OCI-LY7 (cell line): Measurements from ENCODE around the gene SLC20A1. TPM values are rescaled to one million over a fixed set of nuclear protein-coding genes. Genes with fewer than 3 reads are reported as not detected.

Experiments used
- BruUV-seq: library from RNA; stranded (reverse); fragments of 400-500 nt; replicated peaks from 2 replicates; lab custom pipeline; 2021; lab: Mats Ljungman, UMichigan
- CTCF ChIA-PET: fragments of 300-600 bp; sonication (Branson Sonifier 250); formaldehyde crosslinking; loops from one replicate; lab custom pipeline; 2022; ENCODE audit warnings: antibody characterized with exemption; ENCODE audit not compliant: unreplicated experiment; lab: Charles Lee
- POLR2A ChIA-PET: fragments of 300-600 bp; sonication (Branson Sonifier 250); formaldehyde crosslinking; loops from one replicate; lab custom pipeline; 2022; ENCODE audit warnings: antibody characterized with exemption; lab: Charles Lee
- DNase-seq: peaks from one replicate; pipeline ENCODE4 v3.0.0-alpha.2; 2015; ENCODE audit warnings: low spot score
- H2AFZ ChIP-seq: fragments of 200-600 bp; sonication (generic), shearing (Covaris generic); 2 replicates; pipeline ENCODE4 v1.6.1; 2014; ENCODE audit warnings: mild to moderate bottlenecking, antibody characterized with exemption, low read length, moderate library complexity
- H3K27ac ChIP-seq: fragments of 200-600 bp; sonication (generic); 2 replicates; pipeline ENCODE4 v1.5.1; 2014; ENCODE audit warnings: mixed run types, low read depth, mild to moderate bottlenecking, moderate library complexity, low read length, inconsistent platforms; ENCODE audit not compliant: poor library complexity, severe bottlenecking
- H3K36me3 ChIP-seq: fragments of 200-600 bp; sonication (generic); 2 replicates; pipeline ENCODE4 v1.6.1; 2014; ENCODE audit warnings: mild to moderate bottlenecking, antibody characterized with exemption, low read length, moderate library complexity, mixed read lengths; ENCODE audit not compliant: insufficient read depth
- H3K4me1 ChIP-seq: fragments of 200-600 bp; sonication (generic); 2 replicates; pipeline ENCODE4 v1.5.1; 2014; ENCODE audit warnings: mild to moderate bottlenecking, low read length; ENCODE audit not compliant: insufficient read depth, poor library complexity, severe bottlenecking
- H3K4me2 ChIP-seq: fragments of 200-600 bp; sonication (generic); 2 replicates; pipeline ENCODE4 v1.6.1; 2014; ENCODE audit warnings: mild to moderate bottlenecking, low read length
- H3K4me3 ChIP-seq: fragments of 200-600 bp; sonication (generic); 2 replicates; pipeline ENCODE4 v1.5.1; 2014; ENCODE audit warnings: mild to moderate bottlenecking, low read depth, low read length; ENCODE audit not compliant: poor library complexity, severe bottlenecking
- H3K79me2 ChIP-seq: fragments of 200-600 bp; sonication (generic); 2 replicates; pipeline ENCODE4 v1.6.1; 2016; ENCODE audit warnings: low read depth, mild to moderate bottlenecking, low read length, moderate library complexity, mixed read lengths; ENCODE audit not compliant: insufficient read depth
- H3K9me2 ChIP-seq: fragments of 200-600 bp; sonication (generic); 2 replicates; pipeline ENCODE4 v1.6.1; 2016; ENCODE audit warnings: mild to moderate bottlenecking, low read length, mixed read lengths; ENCODE audit not compliant: insufficient read depth
- H3K9me3 ChIP-seq: fragments of 200-600 bp; sonication (generic); 2 replicates; pipeline ENCODE4 v1.6.1; 2014; ENCODE audit warnings: mild to moderate bottlenecking, mixed run types, low read length, mixed read lengths
- H4K20me1 ChIP-seq: fragments of 200-600 bp; sonication (generic); 2 replicates; pipeline ENCODE4 v1.6.1; 2014; ENCODE audit warnings: mild to moderate bottlenecking, antibody characterized with exemption, low read length, moderate library complexity, mixed read lengths; ENCODE audit not compliant: insufficient read depth
- EZH2phosphoT487 ChIP-seq: fragments of 200-600 bp; sonication (generic); IDR thresholded peaks from 2 replicates; pipeline ENCODE4 v1.6.1; 2018; ENCODE audit warnings: low read depth, borderline replicate concordance, mild to moderate bottlenecking, mixed run types, antibody characterized with exemption, low read length, moderate library complexity, mixed read lengths
- intact Hi-C: fragments of 100-400 bp; cut with micrococcal nuclease; formaldehyde crosslinking; loops from one replicate; pipeline ENCODE4 v1.10.0; 2022; ENCODE audit not compliant: unreplicated experiment
- total RNA-seq, 2 experiments: library from RNA; depleted of rRNA in 1 of 2; stranded (reverse); fragments of >200 nt in 1 of 2; shearing (Covaris generic) in 1 of 2; gene quantifications; 2 replicates each; pipeline ENCODE4 v1.2.3, GENCODE V29; 2014 to 2022
- TF ChIP-seq, protein P1 (sequence below): fragments of 200-600 bp; sonication (generic); conservative IDR thresholded peaks from 2 replicates; pipeline ENCODE4 v1.5.1; 2014; ENCODE audit warnings: mild to moderate bottlenecking, antibody characterized with exemption, low read length, moderate library complexity, mixed read lengths

SLC20A1 gene
- total RNA-seq, 2 experiments from 2014 or later, result 64.8 to 89.5 TPM

DNA sequence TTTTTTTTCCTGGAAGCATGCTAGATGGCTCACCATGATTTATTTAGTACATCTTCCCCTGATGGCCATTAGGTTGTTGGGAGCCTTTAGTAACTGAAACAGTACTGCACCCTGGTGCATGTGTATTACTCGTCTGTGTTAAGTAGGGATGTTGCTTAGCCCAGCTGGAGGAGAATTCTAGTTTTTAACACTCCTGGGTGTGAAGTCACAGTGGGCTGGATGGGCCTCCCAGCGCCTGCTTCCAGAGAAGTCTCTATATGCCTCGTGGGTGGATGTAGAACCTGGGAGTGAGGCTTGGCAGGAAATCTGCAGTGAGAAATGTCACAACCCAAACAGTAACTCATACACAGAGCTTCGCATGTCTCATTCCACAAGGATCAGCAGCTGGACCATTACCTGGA is 46.1 kb downstream of the SLC20A1 start:
- DNase-seq, result no peak
- H3K9me3 ChIP-seq, result no peaks in the 10 kb centered on the region
- H3K36me3 ChIP-seq, result no peaks in the 10 kb centered on the region
- POLR2A ChIA-PET, result interaction anchor here (0.6 to 1.5 kb wide), 3 partner anchors 15 to 63 kb away, joined by 3 to 5 read pairs (median 4); no protein-coding TSS in a partner anchor
- no peak overlapping the region for H3K27ac ChIP-seq
- H3K79me2 ChIP-seq, result no peaks in the 10 kb centered on the region
- no peak overlapping the region for H3K4me2 ChIP-seq
- peaks cover 4% of the 10 kb centered on the region for H3K4me1 ChIP-seq
- CTCF ChIA-PET, result interaction anchor here (0.7 kb wide), 1 partner anchor 45 kb away, joined by 3 read pairs; no protein-coding TSS in a partner anchor
- H2AFZ ChIP-seq, result no peak overlapping the region
- TF ChIP-seq EZH2phosphoT487, result no peak
- TF ChIP-seq, protein P1, sequence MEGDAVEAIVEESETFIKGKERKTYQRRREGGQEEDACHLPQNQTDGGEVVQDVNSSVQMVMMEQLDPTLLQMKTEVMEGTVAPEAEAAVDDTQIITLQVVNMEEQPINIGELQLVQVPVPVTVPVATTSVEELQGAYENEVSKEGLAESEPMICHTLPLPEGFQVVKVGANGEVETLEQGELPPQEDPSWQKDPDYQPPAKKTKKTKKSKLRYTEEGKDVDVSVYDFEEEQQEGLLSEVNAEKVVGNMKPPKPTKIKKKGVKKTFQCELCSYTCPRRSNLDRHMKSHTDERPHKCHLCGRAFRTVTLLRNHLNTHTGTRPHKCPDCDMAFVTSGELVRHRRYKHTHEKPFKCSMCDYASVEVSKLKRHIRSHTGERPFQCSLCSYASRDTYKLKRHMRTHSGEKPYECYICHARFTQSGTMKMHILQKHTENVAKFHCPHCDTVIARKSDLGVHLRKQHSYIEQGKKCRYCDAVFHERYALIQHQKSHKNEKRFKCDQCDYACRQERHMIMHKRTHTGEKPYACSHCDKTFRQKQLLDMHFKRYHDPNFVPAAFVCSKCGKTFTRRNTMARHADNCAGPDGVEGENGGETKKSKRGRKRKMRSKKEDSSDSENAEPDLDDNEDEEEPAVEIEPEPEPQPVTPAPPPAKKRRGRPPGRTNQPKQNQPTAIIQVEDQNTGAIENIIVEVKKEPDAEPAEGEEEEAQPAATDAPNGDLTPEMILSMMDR, result no peak
- no TSS peak for BruUV-seq
- H3K4me3 ChIP-seq, result no peak overlapping the region
- H3K9me2 ChIP-seq, result no peaks in the 10 kb centered on the region
- intact Hi-C loops, result loop anchor here (1.0 to 5.0 kb wide), 3 partner anchors 35 to 66 kb away; no protein-coding TSS in a partner anchor
- H4K20me1 ChIP-seq, result no peaks in the 10 kb centered on the region

DNA sequence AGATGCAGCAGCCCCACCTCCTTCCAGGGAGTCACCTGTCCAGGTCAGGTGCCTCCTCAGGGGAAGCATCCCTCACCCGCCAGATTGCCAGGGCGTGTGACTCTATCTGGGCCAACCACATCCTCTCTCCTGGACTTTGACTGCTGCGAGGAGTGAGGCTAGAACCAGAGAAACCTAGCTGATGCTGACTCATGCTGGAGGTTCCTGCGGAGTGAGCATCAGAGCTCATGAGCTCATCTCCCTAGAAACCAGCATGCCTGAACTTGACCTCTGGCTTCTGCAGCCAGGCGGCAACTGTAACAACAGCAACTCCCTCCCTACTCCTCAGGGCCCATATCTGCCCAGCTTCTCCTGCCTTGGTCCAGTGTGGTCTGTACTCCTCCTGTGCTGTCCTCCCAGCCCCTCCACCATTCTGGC is 46.8 kb downstream of the SLC20A1 start:
- no peaks in the 10 kb centered on the region for H4K20me1 ChIP-seq
- H3K79me2 ChIP-seq, result no peaks in the 10 kb centered on the region
- H3K36me3 ChIP-seq, result no peaks in the 10 kb centered on the region
- H3K27ac ChIP-seq, result no peak overlapping the region
- peak; percentile 22 for DNase-seq
- no peaks in the 10 kb centered on the region for H3K9me2 ChIP-seq
- H3K4me1 ChIP-seq, result peaks cover 4% of the 10 kb centered on the region
- H2AFZ ChIP-seq, result no peak overlapping the region
- TF ChIP-seq, protein P1, result no peak
- TF ChIP-seq EZH2phosphoT487, result no peak
- ChIA-PET POLR2A (interaction anchor here (0.6 to 1.5 kb wide), 4 partner anchors 16 to 67 kb away, joined by 3 to 5 read pairs (median 4); no protein-coding TSS in a partner anchor), CTCF (interaction anchor here (0.7 kb wide), 1 partner anchor 46 kb away, joined by 3 read pairs; no protein-coding TSS in a partner anchor)
- no peak overlapping the region for H3K4me2 ChIP-seq
- no TSS peak for BruUV-seq
- no peaks in the 10 kb centered on the region for H3K9me3 ChIP-seq
- intact Hi-C loops, result loop anchor here (5.0 kb wide), 1 partner anchor 35 kb away; no protein-coding TSS in a partner anchor
- H3K4me3 ChIP-seq, result no peak overlapping the region

DNA sequence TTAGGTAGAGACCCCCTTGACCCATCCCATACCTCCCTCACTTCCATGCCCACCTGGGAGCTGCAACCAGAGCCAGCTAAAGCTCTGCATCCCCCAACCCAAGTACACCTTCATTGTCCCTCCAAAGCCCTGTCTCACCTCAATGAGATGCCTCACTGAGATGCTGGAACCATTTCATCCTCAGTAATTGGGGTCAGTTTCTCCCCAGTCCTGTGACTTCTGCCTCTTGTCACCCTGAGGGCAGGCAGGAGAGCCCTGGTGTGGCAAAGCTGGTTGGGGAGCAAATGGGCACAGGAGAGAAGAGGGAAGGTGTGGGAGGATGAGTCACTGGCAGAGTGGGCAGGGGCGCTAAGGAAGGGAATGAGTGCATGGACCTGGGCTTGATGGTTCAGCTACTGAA is 47.2 kb downstream of the SLC20A1 start:
- TF ChIP-seq, protein P1, result no peak
- TF ChIP-seq EZH2phosphoT487, result no peak
- Histone ChIP-seq H3K4me2 (no peak overlapping the region), H3K4me1 (peaks cover 4% of the 10 kb centered on the region), H3K27ac (no peak overlapping the region), H3K79me2 (no peaks in the 10 kb centered on the region), H4K20me1 (no peaks in the 10 kb centered on the region), H3K9me3 (no peaks in the 10 kb centered on the region), H3K36me3 (no peaks in the 10 kb centered on the region), H2AFZ (no peak overlapping the region), H3K4me3 (no peak overlapping the region), H3K9me2 (no peaks in the 10 kb centered on the region)
- BruUV-seq, result no TSS peak
- intact Hi-C loops, result loop anchor here (5.0 kb wide), 1 partner anchor 34 kb away; no protein-coding TSS in a partner anchor
- ChIA-PET CTCF (no interaction called here), POLR2A (interaction anchor here (0.6 to 1.5 kb wide), 2 partner anchors 16 to 68 kb away, joined by 4 read pairs; no protein-coding TSS in a partner anchor)
- no peak for DNase-seq
